Measurements from ENCODE around the gene ADCY6. TPM values are rescaled to one million over a fixed set of nuclear protein-coding genes. Genes with fewer than 3 reads are reported as not detected.

ADCY6 gene
- total RNA-seq, 1 experiment from 2014 or later: 48.3 TPM

DNA sequence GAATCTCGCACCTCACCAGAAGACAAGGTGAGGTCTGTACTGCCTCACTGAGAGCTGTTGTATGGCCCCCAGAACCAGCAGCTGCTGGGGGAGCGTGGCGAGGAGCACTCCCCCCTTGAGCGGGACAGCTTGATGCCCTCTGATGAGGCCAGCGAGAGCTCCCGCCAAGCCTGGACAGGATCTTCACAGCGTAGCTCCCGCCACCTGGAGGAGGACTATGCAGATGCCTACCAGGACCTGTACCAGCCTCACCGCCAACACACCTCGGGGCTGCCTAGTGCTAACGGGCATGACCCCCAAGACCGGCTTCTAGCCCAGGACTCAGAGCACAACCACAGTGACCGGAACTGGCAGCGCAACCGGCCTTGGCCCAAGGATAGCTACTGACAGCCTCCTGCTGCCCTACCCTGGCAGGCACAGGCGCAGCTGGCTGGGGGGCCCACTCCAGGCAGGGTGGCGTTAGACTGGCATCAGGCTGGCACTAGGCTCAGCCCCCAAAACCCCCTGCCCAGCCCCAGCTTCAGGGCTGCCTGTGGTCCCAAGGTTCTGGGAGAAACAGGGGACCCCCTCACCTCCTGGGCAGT lies 38.7 kb upstream of the ADCY6 start:
- H3K36me3 ChIP-seq (ENCODE audit: low read depth): peaks cover 8% of the 10 kb centered on the region; the same call in 1 of the 2 replicates
- CTCF ChIA-PET: interaction anchor here (0.5 to 0.7 kb wide), 2 partner anchors 64 to 469 kb away, joined by 6 to 10 read pairs; no protein-coding TSS in a partner anchor
- H2AFZ ChIP-seq: no peak overlapping the region
- no peaks in the 10 kb centered on the region for H3K4me1 ChIP-seq (replicated peaks; ENCODE audit: insufficient read depth)
- no peaks in the 10 kb centered on the region for H3K9me2 ChIP-seq (ENCODE audit: insufficient read depth)
- H3K9me3 ChIP-seq (ENCODE audit: insufficient read depth, low read depth): no peaks in the 10 kb centered on the region
- DNase-seq: no peak
- H3K27me3 ChIP-seq (ENCODE audit: insufficient read depth, low read depth): no peaks in the 10 kb centered on the region
- H3K27ac ChIP-seq: no peak overlapping the region
- no peaks in the 10 kb centered on the region for H3K79me2 ChIP-seq (ENCODE audit: low read depth)
- no peaks in the 10 kb centered on the region; the same call in 1 of the 2 replicates for H3F3A ChIP-seq (ENCODE audit: insufficient read depth, low read depth)
- no peaks in the 10 kb centered on the region for H4K20me1 ChIP-seq (ENCODE audit: insufficient read depth)
- no peak overlapping the region for H3K4me3 ChIP-seq
- no TSS peak for BruUV-seq (replicated peaks)
- TF ChIP-seq, protein P1, sequence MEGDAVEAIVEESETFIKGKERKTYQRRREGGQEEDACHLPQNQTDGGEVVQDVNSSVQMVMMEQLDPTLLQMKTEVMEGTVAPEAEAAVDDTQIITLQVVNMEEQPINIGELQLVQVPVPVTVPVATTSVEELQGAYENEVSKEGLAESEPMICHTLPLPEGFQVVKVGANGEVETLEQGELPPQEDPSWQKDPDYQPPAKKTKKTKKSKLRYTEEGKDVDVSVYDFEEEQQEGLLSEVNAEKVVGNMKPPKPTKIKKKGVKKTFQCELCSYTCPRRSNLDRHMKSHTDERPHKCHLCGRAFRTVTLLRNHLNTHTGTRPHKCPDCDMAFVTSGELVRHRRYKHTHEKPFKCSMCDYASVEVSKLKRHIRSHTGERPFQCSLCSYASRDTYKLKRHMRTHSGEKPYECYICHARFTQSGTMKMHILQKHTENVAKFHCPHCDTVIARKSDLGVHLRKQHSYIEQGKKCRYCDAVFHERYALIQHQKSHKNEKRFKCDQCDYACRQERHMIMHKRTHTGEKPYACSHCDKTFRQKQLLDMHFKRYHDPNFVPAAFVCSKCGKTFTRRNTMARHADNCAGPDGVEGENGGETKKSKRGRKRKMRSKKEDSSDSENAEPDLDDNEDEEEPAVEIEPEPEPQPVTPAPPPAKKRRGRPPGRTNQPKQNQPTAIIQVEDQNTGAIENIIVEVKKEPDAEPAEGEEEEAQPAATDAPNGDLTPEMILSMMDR (conservative IDR thresholded peaks at IDR 0.05): no peak
- TF ChIP-seq EZH2 (IDR thresholded peaks at IDR 0.05; ENCODE audit: low read depth): no peak
- no peak overlapping the region for H3K4me2 ChIP-seq
- POLR2A ChIA-PET (ENCODE audit: unreplicated experiment): no interaction called here
- intact Hi-C loops (cut with micrococcal nuclease; ENCODE audit: unreplicated experiment): no loop called here

DNA sequence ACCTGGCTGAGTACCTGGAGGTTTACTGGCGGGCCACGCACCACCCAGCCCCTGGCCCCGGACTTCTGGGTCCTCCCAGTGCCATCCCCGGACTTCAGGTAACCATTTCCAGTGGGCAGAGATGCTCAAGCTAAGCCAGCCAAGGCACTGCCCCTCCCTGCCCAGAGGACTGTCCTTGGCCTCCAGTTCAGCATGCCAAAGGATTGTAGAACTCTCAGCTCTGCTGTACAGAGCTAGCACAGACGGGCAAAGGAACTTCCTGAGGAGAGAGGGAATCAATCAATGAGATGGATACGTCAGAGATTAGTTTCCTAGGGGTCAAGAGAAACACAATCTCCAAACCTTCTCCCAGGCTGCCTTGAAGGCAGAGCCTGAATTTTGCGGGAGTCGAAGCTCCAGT lies 38.1 kb upstream of the ADCY6 start:
- Histone ChIP-seq H3K27me3 (ENCODE audit: insufficient read depth, low read depth) (no peaks in the 10 kb centered on the region), H3K4me1 (replicated peaks; ENCODE audit: insufficient read depth) (no peaks in the 10 kb centered on the region), H3K4me2 (no peak overlapping the region), H3K79me2 (ENCODE audit: low read depth) (no peaks in the 10 kb centered on the region), H2AFZ (no peak overlapping the region), H3K9me2 (ENCODE audit: insufficient read depth) (no peaks in the 10 kb centered on the region), H3F3A (ENCODE audit: insufficient read depth, low read depth) (no peaks in the 10 kb centered on the region; the same call in 1 of the 2 replicates), H3K36me3 (ENCODE audit: low read depth) (peaks cover 2% of the 10 kb centered on the region; the same call in 1 of the 2 replicates), H3K9me3 (ENCODE audit: insufficient read depth, low read depth) (no peaks in the 10 kb centered on the region), H3K27ac (no peak overlapping the region), H4K20me1 (ENCODE audit: insufficient read depth) (no peaks in the 10 kb centered on the region), H3K4me3 (no peak overlapping the region)
- TF ChIP-seq, protein P1 (conservative IDR thresholded peaks at IDR 0.05): no peak
- no peak for TF ChIP-seq EZH2 (IDR thresholded peaks at IDR 0.05; ENCODE audit: low read depth)
- BruUV-seq (replicated peaks): no TSS peak
- ChIA-PET POLR2A (ENCODE audit: unreplicated experiment) (no interaction called here), CTCF (interaction anchor here (0.7 to 1.2 kb wide), 2 partner anchors 12 to 64 kb away, joined by 3 to 6 read pairs; no protein-coding TSS in a partner anchor)
- no peak for DNase-seq
- intact Hi-C loops (cut with micrococcal nuclease; ENCODE audit: unreplicated experiment): no loop called here

- H3K9me3 ChIP-seq (ENCODE audit: insufficient read depth, low read depth): no peaks in the 10 kb centered on the region
- TF ChIP-seq EZH2 (IDR thresholded peaks at IDR 0.05; ENCODE audit: low read depth): no peak
- TF ChIP-seq, protein P1 (conservative IDR thresholded peaks at IDR 0.05): no peak
- CTCF ChIA-PET: interaction anchor here (0.6 to 1.2 kb wide), 2 partner anchors 11 to 65 kb away, joined by 3 to 5 read pairs; no protein-coding TSS in a partner anchor
- H3F3A ChIP-seq (ENCODE audit: insufficient read depth, low read depth): no peaks in the 10 kb centered on the region; the same call in 1 of the 2 replicates
- DNase-seq: peak in 1 of 2 experiments; percentile 64
- POLR2A ChIA-PET (ENCODE audit: unreplicated experiment): no interaction called here
- H3K27ac ChIP-seq: no peak overlapping the region
- intact Hi-C loops (cut with micrococcal nuclease; ENCODE audit: unreplicated experiment): no loop called here
- no peak overlapping the region for H3K4me2 ChIP-seq
- no TSS peak for BruUV-seq (replicated peaks)
- H3K4me3 ChIP-seq: no peak overlapping the region
- H4K20me1 ChIP-seq (ENCODE audit: insufficient read depth): no peaks in the 10 kb centered on the region
- no peaks in the 10 kb centered on the region for H3K36me3 ChIP-seq (ENCODE audit: low read depth)
- no peaks in the 10 kb centered on the region for H3K9me2 ChIP-seq (ENCODE audit: insufficient read depth)
- H2AFZ ChIP-seq: no peak overlapping the region
- H3K79me2 ChIP-seq (ENCODE audit: low read depth): no peaks in the 10 kb centered on the region
- H3K27me3 ChIP-seq (ENCODE audit: insufficient read depth, low read depth): no peaks in the 10 kb centered on the region
- no peaks in the 10 kb centered on the region for H3K4me1 ChIP-seq (replicated peaks; ENCODE audit: insufficient read depth)
Observed at GRCh38 chr12:48826209-48826855, 37.4 kb upstream of the ADCY6 start.
